GM19455 (cell line): ENCODE results near the gene OR2A7.
"Not testable (repeated sequence)": the region's sequence is repeated elsewhere in the genome, so short reads cannot be mapped to it uniquely, and the experiment has no call there.

Experiments used
- ATAC-seq: cut with Tn5 transposase; IDR thresholded peaks from one replicate; pipeline ENCODE4 v1.9.1; 2021; ENCODE audit not compliant: unreplicated experiment

The OR2A7 gene

GRCh38 chr7:144255471-144255897 lies 9.1 kb downstream of the OR2A7 start:
- no peak for ATAC-seq

GRCh38 chr7:144252307-144252706 lies 12.3 kb downstream of the OR2A7 start:
- ATAC-seq, result not testable (repeated sequence)

- ATAC-seq, result not testable (repeated sequence)
These were observed 16.8 kb downstream of the OR2A7 start for GRCh38 chr7:144247674-144248330.

GRCh38 chr7:144246967-144247366 lies 17.6 kb downstream of the OR2A7 start:
- ATAC-seq, result not testable (repeated sequence)

- not testable (repeated sequence) for ATAC-seq
These were observed 19.2 kb downstream of the OR2A7 start for GRCh38 chr7:144245372-144245771.

- ATAC-seq, result not testable (repeated sequence)
These were observed 25.2 kb downstream of the OR2A7 start, which contains the start of gene OR2A42 for GRCh38 chr7:144239365-144239764. OR2A42 (minus strand) TSS chr7:144239605; CDS start chr7:144232843, 6,762 bp downstream.

GRCh38 chr7:144238530-144239082 lies 26.0 kb downstream of the OR2A7 start:
- not testable (repeated sequence) for ATAC-seq

GRCh38 chr7:144233039-144233438 lies 31.6 kb downstream of the OR2A7 start:
- ATAC-seq, result not testable (repeated sequence)

- ATAC-seq, result not testable (repeated sequence)
These were observed 33.6 kb downstream of the OR2A7 start for GRCh38 chr7:144231027-144231426.

GRCh38 chr7:144228810-144229209 lies 35.8 kb downstream of the OR2A7 start:
- ATAC-seq, result not testable (repeated sequence)

- ATAC-seq, result not testable (repeated sequence)
These were observed 37.7 kb downstream of the OR2A7 start for GRCh38 chr7:144226866-144227265.

GRCh38 chr7:144223675-144224074 lies 40.9 kb downstream of the OR2A7 start:
- not testable (repeated sequence) for ATAC-seq

GRCh38 chr7:144220531-144220930 lies 44.1 kb downstream of the OR2A7 start:
- ATAC-seq, result not testable (repeated sequence)

GRCh38 chr7:144219149-144219548 lies 45.4 kb downstream of the OR2A7 start:
- ATAC-seq, result peak; percentile 48

- ATAC-seq, result not testable (repeated sequence)
These were observed 46.0 kb downstream of the OR2A7 start for GRCh38 chr7:144218581-144218980.

- not testable (repeated sequence) for ATAC-seq
These were observed 47.4 kb downstream of the OR2A7 start for GRCh38 chr7:144217200-144217599.
